HG03565 (cell line): ENCODE data around the gene KSR2.
A peak's percentile ranks its signal among the peaks of the same experiment; 100 is the strongest.
"Not testable (repeated sequence)": the region's sequence is repeated elsewhere in the genome, so short reads cannot be mapped to it uniquely, and the experiment has no call there.

ENCODE experiments used
- ATAC-seq: cut with Tn5 transposase; IDR thresholded peaks from one replicate; pipeline ENCODE4 v1.9.1; 2021; ENCODE audit warnings: mild to moderate bottlenecking, moderate library complexity; ENCODE audit not compliant: unreplicated experiment

KSR2 gene

GRCh38 chr12:117968826-117969659 lies at the start of gene KSR2:
Gene KSR2, minus strand, starts transcription at chr12:117968990. Its CDS starts 735 bp downstream, at chr12:117968255.
- peak; percentile 51 for ATAC-seq

GRCh38 chr12:118017926-118018325 lies 49.1 kb upstream of the KSR2 start:
- ATAC-seq, result no peak

GRCh38 chr12:118016424-118017264 lies 47.9 kb upstream of the KSR2 start, which contains the start of gene RFC5:
Gene RFC5, plus strand, starts transcription at chr12:118016703. Its CDS starts 125 bp downstream, at chr12:118016828.
- ATAC-seq, result peak; percentile 98

GRCh38 chr12:118015944-118016343 lies 47.2 kb upstream of the KSR2 start:
- ATAC-seq, result no peak

GRCh38 chr12:118015306-118015705 lies 46.5 kb upstream of the KSR2 start:
- no peak for ATAC-seq

GRCh38 chr12:118013283-118013682 lies 44.5 kb upstream of the KSR2 start:
- no peak for ATAC-seq

- ATAC-seq, result no peak
Observed at GRCh38 chr12:118011961-118012360, 43.2 kb upstream of the KSR2 start.

GRCh38 chr12:118011377-118011776 lies 42.6 kb upstream of the KSR2 start:
- ATAC-seq, result no peak

- no peak for ATAC-seq
Observed at GRCh38 chr12:118010903-118011302, 42.1 kb upstream of the KSR2 start.

GRCh38 chr12:117999806-118000205 lies 31.0 kb upstream of the KSR2 start:
- not testable (repeated sequence) for ATAC-seq

- no peak for ATAC-seq
Observed at GRCh38 chr12:117998719-117999118, 29.9 kb upstream of the KSR2 start.

GRCh38 chr12:117994551-117995438 lies 26.0 kb upstream of the KSR2 start:
- ATAC-seq, result no peak

GRCh38 chr12:117986705-117987469 lies 18.1 kb upstream of the KSR2 start:
- no peak for ATAC-seq

- ATAC-seq, result no peak
Observed at GRCh38 chr12:117985182-117985581, 16.4 kb upstream of the KSR2 start.

- ATAC-seq, result no peak
Observed at GRCh38 chr12:117981267-117981666, 12.5 kb upstream of the KSR2 start.

GRCh38 chr12:117980616-117981015 lies 11.8 kb upstream of the KSR2 start:
- ATAC-seq, result no peak

- no peak for ATAC-seq
Observed at GRCh38 chr12:117977373-117977772, 8.6 kb upstream of the KSR2 start.

- ATAC-seq, result no peak
Observed at GRCh38 chr12:117975006-117975405, 6.2 kb upstream of the KSR2 start.

GRCh38 chr12:117972301-117972700 lies 3.5 kb upstream of the KSR2 start:
- no peak for ATAC-seq

- ATAC-seq, result no peak
Observed at GRCh38 chr12:117970334-117970733, 1.5 kb upstream of the KSR2 start.
